Measurements from ENCODE around the gene ULBP3. TPM values are rescaled to one million over a fixed set of nuclear protein-coding genes. Genes with fewer than 3 reads are reported as not detected.

ULBP3 gene
- total RNA-seq: 14.7 and 17.2 TPM in 2 replicates

GRCh38 chr6:150068720-150069648 lies at the start of gene ULBP3:
ULBP3 (minus strand) TSS chr6:150069121; CDS start chr6:150069066, 55 bp downstream.

GRCh38 chr6:150025201-150025917 lies 43.6 kb downstream of the ULBP3 start, which contains the start of gene RAET1L:
RAET1L (minus strand) TSS chr6:150025532; CDS start chr6:150025471, 61 bp downstream.

Other genes with a start within 250 kb of the ULBP3 start
- gene LRP11, start 204.8 kb downstream of the ULBP3 start, total RNA-seq: 27.8 and 28.0 TPM in 2 replicates
- gene RAET1E, start 171.0 kb downstream of the ULBP3 start, total RNA-seq: not detected in 2 replicates
- gene RAET1G, start 146.0 kb downstream of the ULBP3 start, total RNA-seq: 0.25 TPM in 1 of 2 replicates, not detected in the other
- gene ULBP2, start 127.1 kb downstream of the ULBP3 start, total RNA-seq: 2.8 and 6.4 TPM in 2 replicates
- 0.81 and 2.8 TPM in 2 replicates for gene ULBP1, start 105.2 kb downstream of the ULBP3 start, total RNA-seq
- gene RAET1L, start 43.6 kb downstream of the ULBP3 start, total RNA-seq: 0.25 and 0.65 TPM in 2 replicates
- gene PPP1R14C, start 73.9 kb upstream of the ULBP3 start, total RNA-seq: 11.9 and 12.4 TPM in 2 replicates

Measured in mesangial cell (primary cell).